NCI-H1417 treated with DMSO at 0.1 percent for 48 hours (cell line): Measurements from ENCODE around the gene TMIGD2.
A peak's percentile ranks its signal among the peaks of the same experiment; 100 is the strongest.
"Not testable (repeated sequence)": the region's sequence is repeated elsewhere in the genome, so short reads cannot be mapped to it uniquely, and the experiment has no call there.

ENCODE experiments used
- DNase-seq: peaks from one replicate; lab custom pipeline; 2025; lab: John Stamatoyannopoulos, UW

TMIGD2 gene, protein sequence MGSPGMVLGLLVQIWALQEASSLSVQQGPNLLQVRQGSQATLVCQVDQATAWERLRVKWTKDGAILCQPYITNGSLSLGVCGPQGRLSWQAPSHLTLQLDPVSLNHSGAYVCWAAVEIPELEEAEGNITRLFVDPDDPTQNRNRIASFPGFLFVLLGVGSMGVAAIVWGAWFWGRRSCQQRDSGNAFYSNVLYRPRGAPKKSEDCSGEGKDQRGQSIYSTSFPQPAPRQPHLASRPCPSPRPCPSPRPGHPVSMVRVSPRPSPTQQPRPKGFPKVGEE

DNA sequence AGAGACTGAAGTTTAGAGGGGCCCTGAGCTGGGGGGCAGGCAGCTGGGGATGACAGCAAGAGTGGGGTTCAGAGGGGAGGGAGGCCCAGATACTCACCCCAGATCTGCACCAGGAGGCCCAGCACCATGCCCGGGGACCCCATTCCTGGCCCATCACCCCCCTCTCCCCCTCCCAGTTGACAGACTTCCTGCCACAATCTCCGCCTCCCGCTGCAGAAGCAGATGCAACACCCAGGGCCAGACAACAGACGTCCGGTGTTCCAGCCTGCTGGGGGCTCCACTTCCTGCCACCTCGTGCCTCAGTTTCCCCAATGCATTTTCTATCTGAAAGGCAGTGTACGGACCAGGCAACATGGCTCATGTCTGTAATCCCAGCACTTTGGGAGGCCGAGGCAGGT is at the start of gene TMIGD2:
Gene TMIGD2, minus strand, starts transcription at position 147 of the 398 bp plus-strand sequence. Its CDS starts 4 bp downstream, at position 143.
- DNase-seq: no peak

DNA sequence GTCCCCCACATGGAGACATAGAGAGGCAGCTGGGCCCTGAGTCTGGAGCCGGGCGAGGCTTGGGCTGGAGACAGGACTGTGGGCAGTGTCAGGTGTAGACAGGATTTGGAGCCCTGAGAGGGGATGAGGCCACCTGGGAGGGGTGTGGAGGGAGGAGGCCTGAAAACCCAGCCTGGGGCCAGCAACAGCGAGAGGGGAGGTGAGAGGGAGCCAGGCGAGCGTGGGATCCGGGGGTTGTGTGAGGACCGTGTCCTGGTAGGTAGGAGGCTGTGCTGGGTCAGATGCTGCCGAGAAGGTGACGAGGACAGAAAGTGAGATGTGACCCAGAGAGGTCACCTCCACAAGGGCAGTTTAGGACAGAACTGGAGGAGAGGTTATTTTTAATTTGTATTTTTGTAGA is 48.5 kb upstream of the TMIGD2 start:
- no peak for DNase-seq

DNA sequence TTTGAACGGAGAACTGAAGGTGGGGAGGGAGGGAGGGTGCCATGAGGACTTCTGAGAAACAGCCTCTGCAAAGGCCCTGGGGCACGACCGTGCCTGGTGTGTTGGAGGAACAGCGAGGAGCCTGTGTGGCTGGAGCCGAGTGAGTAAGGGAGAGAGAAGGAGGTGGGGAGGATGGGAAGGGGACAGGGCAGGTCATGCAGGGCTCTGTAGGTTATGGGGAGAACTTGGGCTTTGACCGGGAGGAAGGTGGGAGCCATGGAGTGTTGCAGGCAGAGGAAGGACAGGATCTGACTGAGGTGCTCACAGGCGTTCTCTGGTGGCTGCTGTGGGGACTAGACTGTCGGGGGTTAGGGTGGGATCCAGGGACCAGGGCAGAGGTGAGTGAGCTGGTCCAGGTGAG is 47.9 kb upstream of the TMIGD2 start:
- no peak for DNase-seq

DNA sequence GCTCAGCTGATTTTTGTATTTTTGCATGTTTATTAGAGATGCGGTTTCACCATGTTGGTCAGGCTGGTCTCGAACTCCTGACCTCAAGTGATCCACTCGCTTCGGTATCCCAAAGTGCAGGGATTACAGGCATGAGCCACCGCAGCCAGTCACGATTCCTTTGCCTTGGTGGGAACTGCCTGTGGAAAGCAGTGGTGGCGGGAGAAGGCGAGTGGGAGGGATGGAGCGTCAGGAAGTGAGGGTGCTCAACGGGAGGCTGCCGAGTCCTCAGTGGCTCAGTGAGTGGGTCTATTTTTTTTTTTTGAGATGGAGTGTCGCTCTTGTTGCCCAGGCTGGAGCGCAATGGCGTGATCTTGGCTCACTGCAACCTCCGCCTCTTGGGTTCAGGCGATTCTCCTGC is 47.0 kb upstream of the TMIGD2 start:
- DNase-seq: not testable (repeated sequence)

DNA sequence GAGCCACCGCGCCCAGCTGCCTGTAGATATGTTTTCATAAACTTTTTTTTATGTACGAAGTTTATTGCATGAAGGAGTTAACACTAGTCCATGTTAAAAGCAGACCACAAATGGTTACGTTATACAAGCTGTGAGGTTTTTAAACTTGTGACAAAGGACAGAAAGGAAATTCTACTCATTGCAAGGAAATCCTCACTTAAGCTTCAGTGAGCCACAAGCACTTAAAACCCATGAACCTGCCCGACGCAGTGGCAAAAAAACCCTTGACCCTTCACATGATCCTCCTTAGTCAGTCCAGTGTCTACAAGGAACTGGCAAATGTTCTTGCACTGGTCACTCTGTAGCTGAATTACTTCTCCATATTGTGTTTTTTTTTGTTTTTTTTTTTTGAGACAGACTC is 45.3 kb upstream of the TMIGD2 start:
- DNase-seq: no peak

DNA sequence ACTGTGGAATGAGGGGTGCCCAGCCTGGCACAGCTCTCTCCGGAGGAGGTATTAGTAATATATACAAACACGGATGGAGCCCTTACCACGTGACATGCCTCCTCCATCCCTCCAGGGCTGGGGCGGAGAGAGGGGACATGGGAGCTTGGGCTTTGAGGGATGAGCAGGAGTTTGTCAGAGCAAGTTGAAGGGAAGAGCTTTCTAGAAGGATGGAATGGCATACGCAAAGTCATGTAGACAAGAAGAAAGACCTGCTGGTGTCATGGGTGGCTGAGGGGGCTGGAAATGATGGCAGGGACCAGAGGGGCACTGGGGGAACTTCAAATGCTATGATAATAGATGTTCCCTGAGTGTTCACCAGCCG is 43.8 kb upstream of the TMIGD2 start:
- DNase-seq: no peak

DNA sequence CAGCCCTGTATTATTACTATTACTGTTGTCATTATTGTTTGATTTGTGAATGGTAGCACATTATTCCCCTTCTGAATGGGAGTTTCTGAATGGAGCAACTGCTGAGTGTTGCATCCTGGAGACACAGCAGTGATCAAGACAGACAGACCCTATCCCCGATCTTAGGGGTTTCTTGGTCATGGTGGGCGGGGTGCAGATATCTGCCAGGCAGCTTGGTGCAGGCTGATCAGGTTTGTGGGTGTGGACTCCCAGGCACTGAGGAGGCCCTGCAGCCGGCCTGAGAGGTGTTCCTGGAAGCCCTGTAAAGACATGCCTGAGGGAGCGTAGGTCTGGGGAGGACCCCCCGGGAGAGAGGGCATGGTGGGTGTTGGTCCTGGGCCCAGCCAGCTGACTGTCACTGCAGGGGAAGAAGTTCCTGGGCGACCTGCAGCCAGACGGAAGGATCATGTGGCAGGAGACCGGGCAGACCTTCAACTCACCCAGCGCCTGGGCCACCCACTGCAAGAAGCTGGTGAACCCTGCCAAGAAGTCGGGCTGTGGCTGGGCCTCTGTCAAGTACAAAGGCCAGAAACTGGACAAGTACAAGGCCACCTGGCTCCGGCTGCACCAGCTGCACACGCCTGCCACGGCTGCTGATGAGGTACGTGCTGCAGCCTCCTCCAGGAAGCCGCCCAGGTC is 43.3 kb upstream of the TMIGD2 start:
- no peak for DNase-seq

DNA sequence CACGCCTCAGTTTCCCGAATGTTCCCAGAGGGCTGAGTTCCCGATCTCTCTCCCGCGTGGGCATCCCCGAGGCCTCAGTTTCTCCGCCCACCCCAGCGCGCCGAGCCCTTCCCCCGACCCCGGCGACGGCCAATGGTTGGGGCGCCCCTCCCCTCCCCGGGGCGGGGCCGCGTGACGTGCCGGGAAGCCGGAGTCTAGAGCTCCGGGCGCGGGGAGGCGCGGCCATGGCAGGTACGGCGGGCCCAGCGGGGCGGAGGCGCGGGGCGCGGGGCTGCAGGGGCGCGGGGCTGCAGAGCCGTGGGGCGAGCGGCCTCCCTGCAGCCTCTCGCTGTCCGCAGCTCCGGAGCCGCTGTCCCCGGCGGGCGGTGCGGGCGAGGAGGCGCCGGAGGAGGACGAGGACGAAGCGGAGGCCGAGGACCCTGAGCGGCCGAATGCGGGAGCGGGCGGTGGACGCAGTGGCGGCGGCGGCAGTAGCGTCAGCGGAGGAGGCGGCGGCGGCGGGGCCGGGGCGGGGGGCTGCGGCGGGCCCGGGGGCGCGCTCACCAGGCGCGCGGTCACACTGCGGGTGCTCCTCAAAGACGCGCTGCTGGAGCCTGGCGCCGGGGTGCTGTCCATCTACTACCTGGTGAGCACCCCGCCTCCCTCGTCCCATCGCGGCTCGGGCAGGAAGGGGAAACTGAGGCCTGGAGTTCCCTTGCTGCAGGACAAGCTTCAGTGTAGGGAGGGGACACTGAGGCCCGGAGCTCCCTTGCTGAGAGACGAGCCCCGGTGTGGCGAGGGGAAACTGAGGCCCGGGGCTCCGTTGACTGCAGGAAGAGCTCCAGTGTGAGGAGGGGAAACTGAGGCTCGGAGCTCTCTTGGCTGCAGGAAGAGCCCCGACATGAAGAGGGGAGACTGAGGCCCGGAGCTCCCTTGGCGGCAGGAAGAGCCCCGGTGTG is 41.5 kb upstream of the TMIGD2 start, which contains the start of gene MPND:
Gene MPND, plus strand, starts transcription at position 193 of the 938 bp plus-strand sequence. Its CDS starts 32 bp downstream, at position 225.
- DNase-seq: peak; percentile 45

DNA sequence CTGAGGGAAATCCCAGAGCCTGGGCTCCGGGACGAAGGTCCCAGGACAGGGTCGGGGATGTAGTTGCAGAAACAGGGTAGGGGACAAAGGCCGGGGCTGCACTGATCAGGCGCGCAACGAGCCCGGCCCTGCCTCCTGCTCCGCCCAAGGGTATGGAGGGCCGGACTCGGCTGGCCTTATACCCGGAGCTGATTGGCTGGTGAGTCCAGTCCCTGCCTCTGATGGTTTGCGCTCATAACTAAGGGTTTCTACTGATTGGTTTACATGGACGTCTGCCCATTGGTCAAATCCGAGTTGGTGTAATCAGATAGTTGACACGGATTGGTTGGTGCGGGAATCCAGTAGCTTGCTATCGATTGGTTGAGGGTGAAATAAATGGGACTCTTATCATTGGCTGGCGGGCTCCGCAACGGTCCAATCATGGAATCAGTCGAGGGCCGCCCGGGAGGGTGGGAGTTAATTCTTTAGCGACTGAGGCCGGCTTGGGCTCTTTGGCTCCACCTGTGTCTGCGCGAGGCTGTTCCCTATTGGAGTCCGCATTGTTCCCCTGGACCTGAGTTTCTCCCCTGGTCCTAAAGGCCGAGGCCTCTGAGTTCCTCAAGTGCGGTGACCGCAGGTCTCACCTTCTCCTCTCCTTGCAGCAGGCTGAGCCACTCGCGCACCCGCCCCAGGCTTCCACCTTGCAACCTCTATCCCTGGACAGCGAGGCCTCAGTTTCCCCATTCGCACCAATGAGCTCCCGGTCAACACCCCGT is 40.6 kb upstream of the TMIGD2 start:
- DNase-seq: peak; percentile 100

DNA sequence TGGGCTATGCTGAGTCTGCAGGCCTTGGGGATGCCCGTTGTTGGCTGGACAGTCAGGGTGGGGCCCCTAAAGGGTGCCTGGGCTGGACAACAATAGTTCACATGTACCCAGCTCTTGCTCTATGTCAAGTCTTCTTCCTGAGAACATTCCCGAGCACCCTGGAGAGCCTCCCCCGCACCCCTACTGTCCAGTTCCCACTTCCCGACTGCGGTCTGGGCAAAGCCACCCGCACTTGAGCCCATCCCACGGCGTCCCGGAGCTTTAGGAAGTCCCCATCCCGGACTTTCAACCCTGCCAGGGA is 40.1 kb upstream of the TMIGD2 start:
- DNase-seq: no peak

DNA sequence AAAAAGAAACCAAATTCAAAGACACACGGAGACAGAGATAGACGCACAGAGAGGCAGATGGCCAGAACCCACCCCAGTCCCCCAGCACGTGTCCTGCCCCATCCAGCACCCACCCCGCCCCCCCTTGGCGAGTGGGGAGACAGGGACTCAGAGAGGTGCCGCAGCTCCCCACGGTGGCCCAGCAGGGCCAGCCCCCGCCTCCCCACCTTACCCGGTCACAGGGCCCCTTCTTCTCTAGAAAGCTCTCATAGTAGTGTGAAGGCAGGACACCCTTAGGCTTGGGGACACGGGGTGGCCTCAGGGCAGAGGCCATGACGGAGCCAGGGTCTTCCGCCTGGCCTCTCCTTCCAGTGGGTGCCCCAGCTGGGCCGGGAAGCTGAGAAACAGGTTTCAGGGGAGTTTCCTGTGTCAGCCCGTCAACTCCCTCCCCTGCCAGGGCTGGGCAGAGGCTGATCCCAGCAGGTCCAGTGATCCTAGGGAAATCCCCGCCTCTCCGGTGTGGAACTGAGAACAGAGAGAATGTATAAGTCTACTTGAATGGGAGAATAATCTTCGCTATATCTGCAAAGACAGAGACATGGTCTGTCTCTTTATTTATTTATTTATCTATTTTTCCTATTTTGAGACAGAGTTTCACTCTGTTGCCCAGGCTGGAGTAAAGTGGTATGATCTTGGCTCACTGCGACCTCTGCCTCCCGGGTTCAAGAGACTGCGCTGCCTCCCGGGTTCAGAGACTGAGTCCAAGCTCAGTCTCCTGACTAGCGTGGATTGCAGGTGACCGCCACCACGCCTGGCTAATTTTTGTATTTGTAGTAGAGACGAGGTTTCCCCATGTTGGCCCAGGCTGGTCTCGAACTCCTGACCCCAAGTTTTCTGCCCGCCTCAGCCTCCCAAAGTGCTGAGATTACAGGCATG is 36.5 kb upstream of the TMIGD2 start, which contains the start of gene STAP2:
Gene STAP2, minus strand, starts transcription at position 387 of the 915 bp plus-strand sequence. Its CDS starts 74 bp downstream, at position 313.
- DNase-seq: no peak

DNA sequence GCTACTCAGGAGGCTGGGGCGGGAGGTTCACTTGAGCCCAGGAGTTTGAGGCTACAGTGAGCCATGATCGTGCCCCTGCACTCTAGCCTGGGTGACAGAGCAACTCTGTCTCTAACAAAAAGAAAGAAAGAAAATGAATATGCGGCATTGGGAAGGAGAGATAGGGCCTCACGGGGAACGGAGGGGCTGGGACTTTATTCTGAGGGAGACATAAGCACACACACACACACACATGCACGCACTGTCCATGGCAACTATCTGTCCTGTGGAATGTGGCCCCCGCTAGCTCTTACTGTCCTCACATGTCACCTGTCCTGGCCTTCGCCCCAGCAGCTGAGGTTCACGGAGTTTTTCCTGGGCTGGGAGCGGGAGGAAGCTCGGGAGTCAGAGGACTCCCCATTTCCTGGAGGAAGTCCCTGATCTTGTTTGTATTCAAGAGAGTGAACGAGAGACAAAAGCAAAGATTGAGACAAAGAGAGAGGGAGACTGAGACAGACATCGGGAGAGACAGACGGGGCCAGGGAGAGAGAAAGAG is 35.8 kb upstream of the TMIGD2 start:
- no peak for DNase-seq

DNA sequence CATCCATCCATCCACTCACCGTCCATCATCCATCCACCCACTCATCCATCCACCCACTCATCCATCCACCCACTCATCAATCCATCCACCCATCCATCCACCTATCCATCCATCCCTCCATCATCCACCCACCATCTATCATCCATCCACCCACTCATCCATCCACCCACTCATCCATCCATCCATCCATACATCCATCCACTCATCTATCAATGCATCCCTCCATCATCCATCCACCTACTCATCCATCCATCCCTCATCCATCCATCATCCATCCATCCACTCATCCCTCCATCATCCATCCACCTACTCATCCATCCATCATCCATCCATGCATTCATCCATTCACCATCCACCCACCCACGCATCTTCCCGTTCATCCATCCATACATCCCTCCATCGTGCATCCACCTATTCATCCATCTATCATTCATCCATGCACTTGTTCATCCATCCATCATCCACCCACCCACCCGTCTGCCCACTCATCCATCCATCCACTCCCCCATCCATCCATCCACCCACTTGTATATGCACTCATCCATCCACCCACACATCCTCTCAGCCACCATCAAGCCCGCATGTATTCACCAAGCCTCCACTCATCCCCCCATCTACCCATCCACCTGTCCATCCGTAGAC is 32.9 kb upstream of the TMIGD2 start:
- DNase-seq: no peak

DNA sequence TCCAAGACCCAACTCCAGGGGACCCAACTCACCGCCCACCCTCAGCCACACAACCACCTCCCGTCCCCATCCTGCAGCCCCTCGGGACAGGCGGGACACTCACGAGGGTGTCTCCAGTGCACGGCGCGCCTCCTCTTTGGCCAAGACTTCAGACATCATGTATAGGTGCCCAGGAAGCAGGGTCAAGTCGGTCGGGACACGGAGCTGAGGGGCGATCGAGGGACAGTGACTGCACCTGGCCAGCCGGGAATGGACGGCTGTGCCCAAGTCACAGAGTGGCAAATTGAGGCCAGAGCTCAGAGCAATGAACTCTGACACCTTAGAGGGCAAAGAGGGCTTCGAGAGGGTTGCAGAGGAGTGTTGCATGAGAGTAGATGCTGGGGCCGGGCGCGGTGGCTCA is 27.7 kb upstream of the TMIGD2 start:
- DNase-seq: no peak

DNA sequence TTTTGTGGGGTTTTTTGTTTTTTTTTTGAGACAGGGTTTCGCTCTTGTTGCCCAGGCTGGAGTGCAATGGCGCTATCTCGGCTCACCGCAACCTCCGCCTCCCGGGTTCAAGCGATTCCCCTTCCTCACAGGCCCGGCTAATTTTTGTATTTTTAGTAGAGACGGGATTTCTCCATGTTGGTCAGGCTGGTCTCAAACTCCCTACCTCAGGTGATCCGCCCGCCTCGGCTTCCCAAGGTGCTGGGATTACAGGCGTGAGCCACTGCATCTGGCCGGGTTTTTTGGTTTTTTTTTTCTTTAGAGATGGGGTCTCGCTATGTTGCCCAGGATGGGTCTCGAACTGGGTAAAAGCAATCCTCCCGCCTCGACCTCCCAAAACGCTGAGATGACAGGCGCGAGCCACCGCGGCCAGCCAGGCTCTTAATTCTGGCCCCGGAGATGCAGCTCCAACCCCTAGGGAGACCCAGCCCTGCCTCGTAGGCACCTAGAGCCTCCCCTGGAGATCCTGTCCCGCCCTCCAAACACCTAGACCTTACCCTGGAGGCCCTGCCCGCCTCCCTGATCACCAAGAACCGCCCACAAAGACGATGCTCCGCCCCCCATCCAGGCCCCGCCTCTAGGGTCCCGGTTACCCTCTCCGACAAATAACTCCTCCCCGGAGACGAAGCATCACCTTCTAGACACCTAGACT is 26.9 kb upstream of the TMIGD2 start:
- not testable (repeated sequence) for DNase-seq

DNA sequence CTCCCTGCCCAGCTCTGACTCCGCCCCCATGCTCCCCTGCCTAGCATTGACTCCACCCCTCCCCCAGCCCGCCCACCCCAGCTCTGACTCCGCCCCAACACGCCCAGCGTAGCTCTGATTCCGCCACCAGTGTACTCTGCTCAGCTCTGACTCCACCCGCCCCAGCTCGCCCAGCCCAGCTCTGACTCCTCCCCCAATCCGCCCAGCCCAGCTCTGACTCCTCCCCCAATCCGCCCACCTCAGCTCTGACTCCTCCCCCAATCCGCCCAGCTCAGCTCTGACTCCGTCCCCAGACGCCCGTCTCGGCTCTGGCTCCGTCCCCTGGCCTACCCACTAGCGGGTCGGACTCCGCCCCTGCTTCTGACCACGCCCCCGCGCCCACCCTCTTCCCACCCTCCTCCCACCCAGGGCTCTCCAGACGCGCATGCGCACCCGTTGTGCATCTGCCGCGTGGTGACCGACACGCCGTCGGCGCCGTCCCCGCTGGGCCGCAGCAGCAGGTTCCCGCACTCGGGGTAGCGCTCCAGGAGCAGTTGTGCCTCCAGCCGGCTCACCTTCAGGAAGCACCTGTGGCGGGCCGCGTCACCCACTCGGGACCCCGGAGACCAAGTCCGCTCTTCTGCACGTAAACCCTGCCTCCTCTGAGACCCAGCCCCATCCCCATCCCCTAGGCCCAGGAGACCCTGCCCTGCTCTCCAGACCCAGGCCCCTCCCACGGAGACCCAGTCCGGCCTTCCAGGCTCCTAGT is 26.2 kb upstream of the TMIGD2 start:
- DNase-seq: no peak

DNA sequence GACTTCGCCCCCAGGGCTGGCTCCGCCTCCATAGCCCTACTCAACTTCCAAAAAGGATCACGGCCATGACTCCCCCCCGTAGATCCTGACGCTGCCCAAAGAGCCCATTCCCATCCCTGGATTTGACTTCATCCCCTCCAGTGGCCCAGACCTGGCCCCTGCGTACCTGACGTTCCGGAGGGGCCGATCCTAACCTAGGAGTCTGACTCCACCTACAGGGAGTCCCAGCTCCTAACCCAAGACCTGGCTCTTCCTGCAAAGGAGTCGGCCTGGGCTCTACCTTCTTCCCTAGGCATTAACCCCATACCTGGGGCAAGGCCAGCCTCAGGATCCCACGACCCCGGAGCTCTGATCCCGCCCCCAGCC is 25.7 kb upstream of the TMIGD2 start:
- DNase-seq: no peak

DNA sequence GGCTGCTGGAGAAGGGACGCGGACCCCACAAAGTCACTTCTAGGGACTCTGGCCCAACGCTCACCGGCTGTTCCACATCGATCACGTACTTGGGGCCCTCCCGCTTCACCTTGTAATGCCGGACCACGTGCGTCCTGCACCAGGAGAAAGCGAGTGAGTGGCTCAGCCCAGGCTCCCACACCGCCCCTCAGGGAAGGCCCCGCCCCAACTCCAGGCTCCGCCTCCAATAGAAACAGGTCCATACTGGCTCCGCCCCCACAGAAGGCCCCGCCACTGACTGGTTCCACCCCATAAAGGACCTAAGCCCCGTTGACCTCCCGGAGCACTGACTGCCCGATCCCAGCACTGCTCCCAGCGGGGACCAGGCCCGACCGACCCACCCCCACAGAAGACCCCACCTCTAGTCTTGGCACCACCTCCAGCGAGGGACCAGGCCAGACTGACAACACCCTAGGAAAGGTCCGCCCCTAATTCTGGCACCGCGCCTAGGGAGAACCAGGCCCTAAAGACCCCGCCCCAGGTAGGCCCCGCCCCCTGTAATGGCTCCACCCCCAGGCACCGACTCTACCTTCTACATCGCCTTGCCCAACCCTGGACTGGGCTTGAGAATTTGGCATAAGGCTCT is 25.2 kb upstream of the TMIGD2 start:
- DNase-seq: no peak
